Uterus (tissue), 4 donors: ENCODE results near the gene OTUB1. TPM values are rescaled to one million over a fixed set of nuclear protein-coding genes. Genes with fewer than 3 reads are reported as not detected.
A peak's percentile ranks its signal among the peaks of the same experiment; 100 is the strongest.

Source experiments
- DNase-seq, 2 donors: peaks; one replicate each; pipeline ENCODE4 v3.0.0-alpha.2; 2019 to 2020
- H3K27ac ChIP-seq, 2 donors: fragments of 200-600 bp; sonication (generic); 1 replicate in 1 of 2; 2 replicates in 1 of 2; pipeline ENCODE4 v1.5.1; 2016 to 2018
- H3K27me3 ChIP-seq, 2 donors: fragments of 200-600 bp; sonication (generic); one replicate each; pipeline ENCODE4 v1.5.1; 2018 to 2019; ENCODE audit warnings: control low read depth in 1 of 2
- H3K36me3 ChIP-seq, 2 donors: fragments of 200-600 bp; sonication (generic); one replicate each; pipeline ENCODE4 v1.5.1; 2019; ENCODE audit warnings: control low read depth in 1 of 2
- H3K4me1 ChIP-seq, 2 donors: fragments of 200-600 bp; sonication (generic); one replicate each; pipeline ENCODE4 v1.5.1; 2018 to 2019; ENCODE audit warnings: control low read depth in 1 of 2
- H3K4me3 ChIP-seq, 2 donors: fragments of 200-600 bp; sonication (generic); 1 replicate in 1 of 2; 2 replicates in 1 of 2; pipeline ENCODE4 v1.5.1; 2018 to 2019; ENCODE audit warnings: mild to moderate bottlenecking in 1 of 2
- H3K9me3 ChIP-seq, 2 donors: fragments of 200-600 bp; sonication (generic); one replicate each; pipeline ENCODE4 v1.5.1; 2019; ENCODE audit warnings: control low read depth in 1 of 2
- POLR2A ChIP-seq, 2 donors: fragments of 450-650 bp; IDR thresholded peaks; one replicate each; pipeline ENCODE4 v1.6.1; 2016; ENCODE audit warnings: antibody characterized with exemption in 2 of 2, mild to moderate bottlenecking in 1 of 2, moderate library complexity in 1 of 2
- intact Hi-C: fragments of 100-400 bp; cut with DNase I; formaldehyde crosslinking; loops from one replicate; pipeline ENCODE4 v1.15.1; 2023; ENCODE audit warnings: low total_unique reads
- total RNA-seq, 4 donors: library from RNA; depleted of rRNA in 3 of 4; stranded (reverse); fragments of >200 nt in 3 of 4; gene quantifications; one replicate each; pipeline versions ENCODE4 v1.1.0 to v1.2.4, GENCODE V29; 2014 to 2023
- TF ChIP-seq, protein P1 (sequence below), 4 experiments: fragments of 200-600 bp in 2 of 4; fragments of 450-650 bp in 2 of 4; sonication (generic) in 2 of 4; IDR thresholded peaks; one replicate each; pipeline ENCODE4 v1.5.1; 2016 to 2019; ENCODE audit warnings: antibody characterized with exemption in 4 of 4, mild to moderate bottlenecking in 2 of 4, moderate library complexity in 1 of 4
- donor health status: DM: yes; HTN: yes; CAD: no.

The OTUB1 gene
- total RNA-seq, 4 donors from 2014 or later = 29.5 to 54.6 (median 45.8) TPM

DNA sequence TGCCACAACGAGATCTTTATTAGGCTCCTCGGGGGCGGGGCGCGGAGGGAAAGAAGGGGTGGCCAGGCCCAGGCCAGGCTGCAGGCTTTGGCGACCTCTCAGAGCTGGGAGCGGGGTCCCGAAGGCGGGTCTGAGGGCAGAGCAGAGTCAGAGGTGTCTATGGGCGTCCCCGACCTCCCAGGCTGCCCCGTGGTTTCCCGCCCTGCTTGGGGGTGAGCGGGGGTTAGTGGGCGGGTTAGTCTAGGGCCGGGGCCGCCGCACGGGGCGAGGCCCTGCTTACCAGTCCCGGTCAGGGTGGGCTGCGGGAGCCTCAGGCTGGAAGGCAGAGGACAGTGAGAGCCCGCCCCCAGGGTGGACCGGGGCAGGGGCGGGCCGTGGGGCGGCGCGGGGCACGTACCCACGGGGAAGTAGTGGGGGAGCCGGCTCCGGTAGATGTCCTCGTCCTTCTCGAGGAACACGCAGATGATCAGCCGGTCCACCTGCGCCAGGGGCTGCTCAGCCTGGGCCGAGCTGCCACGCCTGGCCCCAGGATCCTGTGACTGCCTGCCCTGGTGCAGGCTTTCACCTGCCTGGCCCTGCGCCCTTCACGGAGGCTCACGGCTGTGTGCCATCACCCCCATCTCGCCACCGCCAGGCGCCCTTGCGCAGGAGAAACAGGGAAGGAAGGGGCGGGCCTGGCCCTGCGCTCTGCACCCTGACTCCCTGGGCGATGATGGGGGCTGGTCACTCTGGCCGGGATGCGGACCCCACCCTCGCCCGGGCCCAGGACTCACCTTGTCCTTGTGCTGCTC lies 12.5 kb downstream of the OTUB1 start:
- no peak overlapping the region for H3K27ac ChIP-seq
- TF ChIP-seq, protein P1, sequence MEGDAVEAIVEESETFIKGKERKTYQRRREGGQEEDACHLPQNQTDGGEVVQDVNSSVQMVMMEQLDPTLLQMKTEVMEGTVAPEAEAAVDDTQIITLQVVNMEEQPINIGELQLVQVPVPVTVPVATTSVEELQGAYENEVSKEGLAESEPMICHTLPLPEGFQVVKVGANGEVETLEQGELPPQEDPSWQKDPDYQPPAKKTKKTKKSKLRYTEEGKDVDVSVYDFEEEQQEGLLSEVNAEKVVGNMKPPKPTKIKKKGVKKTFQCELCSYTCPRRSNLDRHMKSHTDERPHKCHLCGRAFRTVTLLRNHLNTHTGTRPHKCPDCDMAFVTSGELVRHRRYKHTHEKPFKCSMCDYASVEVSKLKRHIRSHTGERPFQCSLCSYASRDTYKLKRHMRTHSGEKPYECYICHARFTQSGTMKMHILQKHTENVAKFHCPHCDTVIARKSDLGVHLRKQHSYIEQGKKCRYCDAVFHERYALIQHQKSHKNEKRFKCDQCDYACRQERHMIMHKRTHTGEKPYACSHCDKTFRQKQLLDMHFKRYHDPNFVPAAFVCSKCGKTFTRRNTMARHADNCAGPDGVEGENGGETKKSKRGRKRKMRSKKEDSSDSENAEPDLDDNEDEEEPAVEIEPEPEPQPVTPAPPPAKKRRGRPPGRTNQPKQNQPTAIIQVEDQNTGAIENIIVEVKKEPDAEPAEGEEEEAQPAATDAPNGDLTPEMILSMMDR (IDR thresholded peaks at IDR 0.05) = no peak
- no peak for TF ChIP-seq POLR2A (IDR thresholded peaks at IDR 0.05)
- H3K27me3 ChIP-seq = no peaks in the 10 kb centered on the region
- peak in 1 of 2 donors; percentile 28 for DNase-seq
- H3K4me3 ChIP-seq = no peak overlapping the region
- intact Hi-C loops = no loop called here
- no peaks in the 10 kb centered on the region for H3K9me3 ChIP-seq
- no peaks in the 10 kb centered on the region for H3K36me3 ChIP-seq
- peaks cover 0 to 19% of the 10 kb centered on the region in 2 donors for H3K4me1 ChIP-seq

DNA sequence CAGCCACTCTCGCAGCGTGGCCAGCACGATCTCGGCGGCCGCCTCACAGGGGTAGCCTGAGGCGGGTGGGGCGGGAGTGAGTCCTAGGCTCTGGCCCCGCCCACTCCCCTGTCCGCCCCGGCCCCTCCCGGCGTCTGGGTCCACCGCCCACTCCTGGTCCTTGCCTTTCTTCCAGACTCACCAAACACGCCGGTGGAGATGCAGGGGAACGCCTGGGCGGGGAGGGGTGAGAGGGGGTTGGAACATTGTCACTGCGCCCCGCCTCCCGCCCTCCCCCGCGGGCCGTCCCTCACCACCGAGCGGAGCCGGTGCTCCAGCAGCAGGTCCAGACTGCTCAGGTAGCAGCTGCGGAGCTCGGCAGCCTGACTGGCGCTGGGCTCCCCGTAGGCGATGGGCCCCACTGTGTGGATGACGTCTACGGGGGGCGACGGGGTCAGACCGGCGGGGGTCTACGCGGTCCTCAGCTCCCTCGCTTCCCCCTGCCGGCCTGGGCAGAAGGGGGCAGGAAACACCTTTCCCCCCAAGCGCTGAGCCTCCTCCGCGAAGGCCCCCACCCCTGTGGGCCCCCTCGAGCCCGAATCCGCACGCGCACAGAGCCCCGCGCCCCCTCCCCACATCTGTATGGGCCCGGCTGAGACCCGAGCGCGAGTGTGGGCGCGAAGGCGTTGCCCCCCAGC lies 13.2 kb downstream of the OTUB1 start:
- Histone ChIP-seq H3K4me1 (peaks cover 0 to 19% of the 10 kb centered on the region in 2 donors), H3K9me3 (no peaks in the 10 kb centered on the region), H3K27ac (no peak overlapping the region), H3K27me3 (no peaks in the 10 kb centered on the region), H3K36me3 (no peaks in the 10 kb centered on the region), H3K4me3 (peak overlapping the region; percentile 1 to 34)
- peak; percentile 56 to 69 for DNase-seq
- intact Hi-C loops = loop anchor here (5.0 kb wide), 1 partner anchor 153 kb away; no protein-coding TSS in a partner anchor
- TF ChIP-seq POLR2A (IDR thresholded peaks at IDR 0.05) = no peak
- TF ChIP-seq, protein P1 (IDR thresholded peaks at IDR 0.05) = no peak

GRCh38 chr11:64000026-64000739 lies 13.9 kb downstream of the OTUB1 start:
- H3K36me3 ChIP-seq = no peaks in the 10 kb centered on the region
- DNase-seq = peak; percentile 55 to 74
- no peaks in the 10 kb centered on the region for H3K9me3 ChIP-seq
- TF ChIP-seq, protein P1 (IDR thresholded peaks at IDR 0.05) = peak; percentile 71 to 98 (median 90)
- peak in 1 of 2 donors; percentile 24 for TF ChIP-seq POLR2A (IDR thresholded peaks at IDR 0.05)
- intact Hi-C loops = loop anchor here (5.0 kb wide), 1 partner anchor 152 kb away; no protein-coding TSS in a partner anchor
- H3K27me3 ChIP-seq = no peaks in the 10 kb centered on the region
- H3K27ac ChIP-seq = peak overlapping the region in 1 of 2 donors; percentile 19
- H3K4me1 ChIP-seq = peaks cover 0 to 19% of the 10 kb centered on the region in 2 donors
- peak overlapping the region; percentile 1 to 34 for H3K4me3 ChIP-seq

DNA sequence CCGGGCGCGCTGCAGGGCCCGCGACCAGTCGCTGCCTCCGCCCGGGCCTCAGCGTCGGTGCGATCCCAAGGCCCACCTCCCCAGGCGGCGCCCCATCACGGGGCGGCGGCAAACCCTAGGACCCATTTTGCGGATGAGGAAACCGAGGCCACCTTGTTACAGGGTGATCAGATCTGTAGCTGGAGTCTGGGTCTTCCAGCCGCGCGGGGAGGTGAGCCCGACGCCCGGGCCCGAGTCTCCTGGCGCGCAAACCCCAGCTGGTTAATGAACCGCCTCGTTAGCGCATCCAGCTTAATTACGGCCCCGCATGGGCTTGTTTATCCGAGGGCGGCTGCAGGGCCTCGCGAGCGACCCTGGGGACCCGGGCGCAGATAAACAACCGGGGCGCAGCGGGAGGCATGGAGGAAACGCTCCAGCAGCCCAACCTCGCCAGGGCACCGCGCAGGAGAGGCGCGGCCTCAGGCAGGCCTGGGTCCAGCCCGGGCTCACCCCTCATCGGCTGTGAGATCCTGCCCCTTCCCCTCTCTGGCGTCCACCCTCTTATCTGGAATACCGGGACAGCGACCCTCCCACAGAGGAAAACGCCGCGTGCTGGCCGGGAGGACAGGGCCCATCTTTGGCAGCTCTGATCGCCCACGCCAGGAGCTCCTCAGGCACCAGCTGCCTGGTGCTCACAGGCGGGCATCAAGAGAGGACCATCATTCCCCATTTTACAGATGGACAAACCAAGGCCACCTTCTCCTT lies 14.7 kb downstream of the OTUB1 start:
- no peak for DNase-seq
- peaks cover 0 to 19% of the 10 kb centered on the region in 2 donors for H3K4me1 ChIP-seq
- no peak for TF ChIP-seq POLR2A (IDR thresholded peaks at IDR 0.05)
- TF ChIP-seq, protein P1 (IDR thresholded peaks at IDR 0.05) = no peak
- intact Hi-C loops = loop anchor here (5.0 kb wide), 1 partner anchor 151 kb away; no protein-coding TSS in a partner anchor
- no peaks in the 10 kb centered on the region for H3K27me3 ChIP-seq
- peak overlapping the region in 1 of 2 donors; percentile 19 for H3K27ac ChIP-seq
- H3K36me3 ChIP-seq = no peaks in the 10 kb centered on the region
- peak overlapping the region in 1 of 2 donors; percentile 34 for H3K4me3 ChIP-seq
- no peaks in the 10 kb centered on the region for H3K9me3 ChIP-seq
